Measurements from ENCODE around the gene UNC5A.

DNA sequence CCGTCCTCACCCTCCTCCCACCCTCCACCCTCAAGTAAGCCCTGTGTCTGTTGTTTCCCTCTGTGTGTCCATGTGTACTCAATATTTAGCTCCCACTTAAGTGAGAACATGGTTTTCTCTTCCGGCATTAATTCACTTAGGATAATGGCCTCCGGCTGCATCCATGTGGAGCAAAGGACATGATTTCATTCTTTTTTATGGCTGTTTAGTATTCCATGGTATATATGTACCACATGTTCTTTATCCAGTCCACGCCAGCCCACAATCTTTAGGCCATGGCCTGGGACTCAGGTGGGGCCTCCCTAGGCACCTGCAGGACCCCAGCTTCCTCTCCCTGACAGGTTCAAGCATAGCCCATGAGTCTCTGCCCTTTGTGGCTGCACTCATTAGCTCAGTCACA, 22.9 kb downstream of the UNC5A start:
- TF ChIP-seq YY1 (IDR thresholded peaks at IDR 0.05; ENCODE audit: insufficient read depth, insufficient read length): no peak
- TF ChIP-seq ZNF274 (IDR thresholded peaks at IDR 0.05; ENCODE audit: low read depth, low read length): no peak
